Inflammatory macrophage treated with lipopolysaccharide for 1 hour (primary cell): ENCODE measurements around the gene PJVK.
A peak's percentile ranks its signal among the peaks of the same experiment; 100 is the strongest.

Experiments used
- DNase-seq, 2 donors: peaks; one replicate each; pipeline ENCODE4 v3.0.0-alpha.2; 2020 to 2022

Gene PJVK

GRCh38 chr2:178482437-178482836 is 31.3 kb downstream of the PJVK start:
- no peak for DNase-seq

GRCh38 chr2:178484245-178485041 is 33.3 kb downstream of the PJVK start:
- no peak for DNase-seq

GRCh38 chr2:178485356-178485755 is 34.2 kb downstream of the PJVK start:
- DNase-seq: no peak

- DNase-seq: no peak
These were observed 40.4 kb downstream of the PJVK start for GRCh38 chr2:178491612-178492011.

- DNase-seq: no peak
These were observed 44.9 kb downstream of the PJVK start for GRCh38 chr2:178496049-178496448.

GRCh38 chr2:178498137-178498536 is 47.0 kb downstream of the PJVK start:
- DNase-seq: no peak

GRCh38 chr2:178499640-178500039 is 48.5 kb downstream of the PJVK start:
- no peak for DNase-seq

GRCh38 chr2:178502751-178503150 is 51.6 kb downstream of the PJVK start:
- DNase-seq: no peak

GRCh38 chr2:178506101-178506500 is 54.9 kb downstream of the PJVK start:
- DNase-seq: peak; percentile 14 to 28

GRCh38 chr2:178506524-178506923 is 55.3 kb downstream of the PJVK start:
- DNase-seq: no peak

- no peak for DNase-seq
These were observed 55.8 kb downstream of the PJVK start for GRCh38 chr2:178506949-178507348.

GRCh38 chr2:178508646-178509045 is 57.5 kb downstream of the PJVK start:
- no peak for DNase-seq

GRCh38 chr2:178510384-178510783 is 59.2 kb downstream of the PJVK start:
- no peak for DNase-seq
